A673 (cell line): ENCODE results near the gene CCNB1.

ENCODE experiments used
- CTCF ChIP-seq: fragments of 300-800, 200-600 bp; sonication (generic); conservative IDR thresholded peaks from 2 replicates; pipeline ENCODE4 v1.5.1; 2017; ENCODE audit warnings: low read depth, mild to moderate bottlenecking, antibody characterized with exemption, low read length, moderate library complexity, mixed read lengths
- EZH2 ChIP-seq: fragments of 200-600 bp; sonication (generic); IDR thresholded peaks from 2 replicates; pipeline ENCODE4 v1.6.1; 2017; ENCODE audit warnings: borderline replicate concordance, low read depth, mild to moderate bottlenecking, mixed read lengths, antibody characterized with exemption, low read length; ENCODE audit not compliant: poor library complexity, severe bottlenecking

GRCh38 chr5:69187342-69187741 lies 20.4 kb downstream of the CCNB1 start:
- no peak for TF ChIP-seq CTCF
- TF ChIP-seq EZH2: no peak
